HFFc6 (cell line): ENCODE measurements around the gene GPSM1. TPM values are rescaled to one million over a fixed set of nuclear protein-coding genes. Genes with fewer than 3 reads are reported as not detected.

Source experiments
- DNase-seq: peaks from one replicate; pipeline ENCODE4 v3.0.0-alpha.2; 2018
- H3K27ac Mint-ChIP-seq: 2 replicates; pipeline ENCODE4 v1.8.0; 2020; ENCODE audit warnings: mild to moderate bottlenecking, mixed read lengths
- H3K27me3 Mint-ChIP-seq: 2 replicates; pipeline ENCODE4 v1.8.0; 2021; ENCODE audit warnings: mild to moderate bottlenecking, moderate library complexity, mixed read lengths; ENCODE audit not compliant: insufficient read depth
- H3K36me3 Mint-ChIP-seq: 2 replicates; pipeline ENCODE4 v1.8.0; 2021; ENCODE audit warnings: low read depth, mixed read lengths
- H3K4me1 Mint-ChIP-seq: 2 replicates; pipeline ENCODE4 v1.8.0; 2020; ENCODE audit warnings: low read depth, mixed read lengths
- H3K4me3 Mint-ChIP-seq: 2 replicates; pipeline ENCODE4 v1.8.0; 2020; ENCODE audit warnings: mild to moderate bottlenecking, moderate library complexity, mixed read lengths
- H3K9me3 Mint-ChIP-seq: 2 replicates; pipeline ENCODE4 v1.8.0; 2020; ENCODE audit warnings: mild to moderate bottlenecking, mixed read lengths
- CTCF ChIP-seq: fragments of 200-600 bp; sonication (generic); IDR thresholded peaks from 2 replicates; pipeline ENCODE4 v1.5.0; 2021; ENCODE audit warnings: antibody characterized with exemption, mild to moderate bottlenecking
- total RNA-seq, 6 experiments: library from RNA; stranded (reverse); fragmentation: NEBNext Ultra II Directional; extraction: Animal tissue kit (Norgen Biotek cat#: 25700); gene quantifications; 2 replicates in 1 of 6; 3 replicates in 5 of 6; pipeline ENCODE4 v1.2.3, GENCODE V29; 2021

The GPSM1 gene
- total RNA-seq, 6 experiments from 2014 or later, result 50.9 to 60.2 (median 55.0) TPM

- H3K4me1 Mint-ChIP-seq, result no peaks in the 10 kb centered on the region
- H3K27me3 Mint-ChIP-seq, result peaks cover 7% of the 10 kb centered on the region; the same call in 1 of the 2 replicates
- no peak overlapping the region for H3K4me3 Mint-ChIP-seq
- H3K36me3 Mint-ChIP-seq, result peaks cover 18% of the 10 kb centered on the region
- no peak for TF ChIP-seq CTCF
- H3K27ac Mint-ChIP-seq, result no peak overlapping the region
- H3K9me3 Mint-ChIP-seq, result peaks cover 25% of the 10 kb centered on the region
- DNase-seq, result no peak
Measured at GRCh38 chr9:136312009-136312375, 15.3 kb upstream of the GPSM1 start.

DNA sequence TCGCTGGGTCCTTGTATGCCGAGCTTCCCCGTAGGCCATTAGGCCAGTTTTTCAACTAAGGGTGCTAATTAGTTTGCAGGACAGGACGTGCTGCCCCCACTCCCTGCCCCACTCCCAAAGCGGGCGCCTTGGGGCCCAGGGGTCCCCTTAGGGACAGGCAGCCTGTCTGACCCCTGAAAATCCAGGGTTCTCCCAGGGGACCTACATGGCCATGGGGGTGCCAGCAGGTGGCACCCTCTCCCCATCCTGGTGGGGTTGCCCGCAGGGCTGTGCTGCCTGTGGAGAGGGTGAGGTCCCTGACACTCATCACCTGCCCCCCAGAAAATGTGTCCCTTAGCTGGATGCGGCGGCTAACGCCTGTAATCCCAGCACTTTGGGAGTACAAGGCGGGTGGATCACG, 14.9 kb upstream of the GPSM1 start:
- no peak for DNase-seq
- no peaks in the 10 kb centered on the region for H3K4me1 Mint-ChIP-seq
- peak; percentile 86 for TF ChIP-seq CTCF

DNA sequence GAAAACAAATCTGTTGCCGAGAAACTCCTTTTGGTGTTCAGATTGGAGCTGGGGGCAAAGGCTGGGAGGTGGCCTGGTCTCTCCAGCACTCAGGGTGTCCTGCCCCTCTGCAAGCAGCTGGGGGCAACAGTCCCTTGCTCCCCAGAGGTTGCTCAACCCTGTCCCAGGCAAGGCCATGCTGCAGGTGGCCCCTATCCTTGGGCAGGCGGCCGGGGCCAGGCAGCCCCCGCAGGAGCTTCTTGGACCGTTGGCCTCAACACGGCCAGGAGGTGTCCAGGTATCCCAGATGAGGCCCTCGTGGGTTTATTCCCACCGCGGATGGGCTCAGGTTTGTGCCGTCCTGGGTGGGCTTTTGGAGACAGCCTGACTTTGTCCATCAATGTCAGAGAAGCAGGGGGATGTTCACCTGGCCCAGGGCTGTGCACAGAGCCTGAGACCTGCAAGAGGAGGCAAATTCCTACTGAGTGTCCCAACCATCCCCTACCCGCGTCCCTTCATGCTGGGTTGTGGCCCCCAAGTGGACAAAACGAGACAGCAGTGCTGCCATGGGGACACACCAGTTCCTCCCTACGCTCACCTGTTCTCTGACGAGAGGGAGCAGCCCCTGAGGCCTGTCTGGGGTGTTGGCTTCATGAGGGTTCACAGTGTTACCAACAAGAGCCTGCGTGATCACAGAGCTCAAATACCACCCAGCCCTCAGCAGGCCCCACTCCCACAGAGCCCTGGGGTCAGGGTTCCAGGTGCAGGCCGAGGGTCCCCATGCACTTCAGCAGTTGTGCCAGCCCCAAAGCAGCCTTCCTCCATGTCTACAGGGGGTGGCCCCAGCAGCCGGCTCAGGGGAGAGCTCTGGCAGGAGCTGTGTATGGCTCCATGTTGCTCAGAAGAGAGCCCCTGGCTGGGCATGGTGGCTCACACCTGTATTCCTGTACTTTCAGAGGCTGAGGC, 14.0 kb upstream of the GPSM1 start:
- Mint-ChIP-seq H3K9me3 (peaks cover 25% of the 10 kb centered on the region), H3K27me3 (peaks cover 7% of the 10 kb centered on the region), H3K27ac (no peak overlapping the region), H3K36me3 (peaks cover 18% of the 10 kb centered on the region), H3K4me1 (no peaks in the 10 kb centered on the region), H3K4me3 (no peak overlapping the region)
- no peak for TF ChIP-seq CTCF
- no peak for DNase-seq

More for the DNA sequence above, 14.9 kb upstream of the GPSM1 start:
- H3K27ac Mint-ChIP-seq, result no peak overlapping the region
- peaks cover 7% of the 10 kb centered on the region for H3K27me3 Mint-ChIP-seq
- H3K4me3 Mint-ChIP-seq, result no peak overlapping the region
- H3K36me3 Mint-ChIP-seq, result peaks cover 18% of the 10 kb centered on the region
- peaks cover 25% of the 10 kb centered on the region for H3K9me3 Mint-ChIP-seq

GRCh38 chr9:136314056-136314416, 13.3 kb upstream of the GPSM1 start:
- TF ChIP-seq CTCF, result no peak
- H3K4me3 Mint-ChIP-seq, result no peak overlapping the region
- H3K4me1 Mint-ChIP-seq, result no peaks in the 10 kb centered on the region
- H3K36me3 Mint-ChIP-seq, result peaks cover 18% of the 10 kb centered on the region
- H3K27me3 Mint-ChIP-seq, result peaks cover 7% of the 10 kb centered on the region
- DNase-seq, result no peak
- H3K27ac Mint-ChIP-seq, result no peak overlapping the region
- H3K9me3 Mint-ChIP-seq, result peaks cover 25% of the 10 kb centered on the region

GRCh38 chr9:136314944-136315343, 12.4 kb upstream of the GPSM1 start:
- no peak for DNase-seq
- Mint-ChIP-seq H3K4me1 (no peaks in the 10 kb centered on the region), H3K4me3 (no peak overlapping the region), H3K27me3 (peaks cover 9% of the 10 kb centered on the region), H3K27ac (no peak overlapping the region), H3K9me3 (peaks cover 25% of the 10 kb centered on the region), H3K36me3 (peaks cover 18% of the 10 kb centered on the region)
- no peak for TF ChIP-seq CTCF
